Activated naive CD4-positive, alpha-beta T cell treated with anti-CD3 and anti-CD28 coated beads, Interleukin-2, amount 10 ng/mL, durations not matched to agents 7 days and 5 days (primary cell): ENCODE measurements around the gene TSPEAR.
A peak's percentile ranks its signal among the peaks of the same experiment; 100 is the strongest.

Experiments used
- CTCF ChIA-PET: fragments of 350-600 bp; sonication (Branson Sonifier 250); formaldehyde crosslinking; loops from one replicate; lab custom pipeline; 2021; ENCODE audit warnings: antibody characterized with exemption; lab: Charles Lee
- DNase-seq: peaks from one replicate; pipeline ENCODE4 v3.0.0-alpha.2; 2020
- H3K27ac Mint-ChIP-seq: one replicate; pipeline ENCODE4 v1.8.0; 2021; ENCODE audit warnings: mild to moderate bottlenecking, moderate library complexity, mixed read lengths
- H3K27me3 Mint-ChIP-seq: one replicate; pipeline ENCODE4 v1.8.0; 2021; ENCODE audit warnings: mild to moderate bottlenecking, mixed read lengths
- H3K36me3 Mint-ChIP-seq: one replicate; pipeline ENCODE4 v1.8.0; 2021; ENCODE audit warnings: mixed read lengths
- H3K4me1 Mint-ChIP-seq: one replicate; pipeline ENCODE4 v1.8.0; 2021; ENCODE audit warnings: mixed read lengths
- H3K4me3 Mint-ChIP-seq: one replicate; pipeline ENCODE4 v1.8.0; 2021; ENCODE audit warnings: mild to moderate bottlenecking, moderate library complexity, mixed read lengths
- H3K9me3 Mint-ChIP-seq: one replicate; pipeline ENCODE4 v1.8.0; 2021; ENCODE audit warnings: mixed read lengths

The TSPEAR gene

GRCh38 chr21:44708213-44708865 lies 3.0 kb downstream of the TSPEAR start:
- Mint-ChIP-seq H3K9me3 (peaks cover 12% of the 10 kb centered on the region), H3K36me3 (peaks cover 16% of the 10 kb centered on the region)
- CTCF ChIA-PET = interaction anchor here (0.9 to 1.1 kb wide), 2 partner anchors 11 to 85 kb away, joined by 3 to 6 read pairs; no protein-coding TSS in a partner anchor

GRCh38 chr21:44706706-44707581 lies 4.4 kb downstream of the TSPEAR start:
- CTCF ChIA-PET = no interaction called here
- Mint-ChIP-seq H3K36me3 (peaks cover 16% of the 10 kb centered on the region), H3K27me3 (peaks cover 100% of the 10 kb centered on the region), H3K9me3 (peaks cover 12% of the 10 kb centered on the region), H3K4me3 (no peak overlapping the region), H3K4me1 (peaks cover 15% of the 10 kb centered on the region), H3K27ac (no peak overlapping the region)
- peak; percentile 16 for DNase-seq

More at GRCh38 chr21:44708213-44708865, 3.0 kb downstream of the TSPEAR start:
- no peak overlapping the region for H3K27ac Mint-ChIP-seq
- H3K4me1 Mint-ChIP-seq = peaks cover 15% of the 10 kb centered on the region
- H3K27me3 Mint-ChIP-seq = peaks cover 100% of the 10 kb centered on the region
- no peak overlapping the region for H3K4me3 Mint-ChIP-seq
- peak; percentile 19 for DNase-seq

GRCh38 chr21:44706026-44706705 lies 5.2 kb downstream of the TSPEAR start:
- peaks cover 12% of the 10 kb centered on the region for H3K9me3 Mint-ChIP-seq
- peaks cover 100% of the 10 kb centered on the region for H3K27me3 Mint-ChIP-seq
- peak; percentile 17 for DNase-seq
- H3K36me3 Mint-ChIP-seq = peaks cover 16% of the 10 kb centered on the region
- CTCF ChIA-PET = no interaction called here
- peak overlapping the region; percentile 28 for H3K27ac Mint-ChIP-seq
- H3K4me1 Mint-ChIP-seq = peaks cover 12% of the 10 kb centered on the region
- no peak overlapping the region for H3K4me3 Mint-ChIP-seq

- H3K4me1 Mint-ChIP-seq = peaks cover 5% of the 10 kb centered on the region
- H3K4me3 Mint-ChIP-seq = no peak overlapping the region
- no peak for DNase-seq
- peaks cover 16% of the 10 kb centered on the region for H3K36me3 Mint-ChIP-seq
- no peak overlapping the region for H3K27ac Mint-ChIP-seq
- CTCF ChIA-PET = no interaction called here
- H3K27me3 Mint-ChIP-seq = peaks cover 100% of the 10 kb centered on the region
- peaks cover 12% of the 10 kb centered on the region for H3K9me3 Mint-ChIP-seq
Observed at GRCh38 chr21:44704636-44705001, 6.8 kb downstream of the TSPEAR start.

- H3K36me3 Mint-ChIP-seq = peaks cover 15% of the 10 kb centered on the region
- CTCF ChIA-PET = no interaction called here
- DNase-seq = no peak
- H3K27me3 Mint-ChIP-seq = peaks cover 100% of the 10 kb centered on the region
- no peak overlapping the region for H3K4me3 Mint-ChIP-seq
- H3K4me1 Mint-ChIP-seq = peaks cover 2% of the 10 kb centered on the region
- no peak overlapping the region for H3K27ac Mint-ChIP-seq
- peaks cover 12% of the 10 kb centered on the region for H3K9me3 Mint-ChIP-seq
Observed at GRCh38 chr21:44703731-44704635, 7.4 kb downstream of the TSPEAR start.

- peaks cover 12% of the 10 kb centered on the region for H3K9me3 Mint-ChIP-seq
- DNase-seq = no peak
- peaks cover 100% of the 10 kb centered on the region for H3K27me3 Mint-ChIP-seq
- no peaks in the 10 kb centered on the region for H3K4me1 Mint-ChIP-seq
- no peak overlapping the region for H3K4me3 Mint-ChIP-seq
- no peak overlapping the region for H3K27ac Mint-ChIP-seq
- H3K36me3 Mint-ChIP-seq = peaks cover 15% of the 10 kb centered on the region
- CTCF ChIA-PET = no interaction called here
Observed at GRCh38 chr21:44702973-44703730, 8.2 kb downstream of the TSPEAR start.

- Mint-ChIP-seq H3K4me1 (no peaks in the 10 kb centered on the region), H3K36me3 (peaks cover 15% of the 10 kb centered on the region), H3K27ac (no peak overlapping the region), H3K9me3 (peaks cover 12% of the 10 kb centered on the region), H3K4me3 (no peak overlapping the region), H3K27me3 (peaks cover 100% of the 10 kb centered on the region)
- CTCF ChIA-PET = interaction anchor here (0.6 kb wide), 1 partner anchor 92 kb away, joined by 3 read pairs; no protein-coding TSS in a partner anchor
- DNase-seq = no peak
Observed at GRCh38 chr21:44702111-44702972, 9.0 kb downstream of the TSPEAR start.

- Mint-ChIP-seq H3K4me3 (no peak overlapping the region), H3K4me1 (no peaks in the 10 kb centered on the region), H3K9me3 (peaks cover 12% of the 10 kb centered on the region), H3K36me3 (peaks cover 15% of the 10 kb centered on the region), H3K27me3 (peaks cover 100% of the 10 kb centered on the region), H3K27ac (no peak overlapping the region)
- CTCF ChIA-PET = interaction anchor here (0.6 kb wide), 1 partner anchor 92 kb away, joined by 3 read pairs; no protein-coding TSS in a partner anchor
- DNase-seq = no peak
Observed at GRCh38 chr21:44701541-44701940, 9.8 kb downstream of the TSPEAR start.

- H3K36me3 Mint-ChIP-seq = peaks cover 10% of the 10 kb centered on the region
- no peak overlapping the region for H3K4me3 Mint-ChIP-seq
- H3K27ac Mint-ChIP-seq = no peak overlapping the region
- H3K9me3 Mint-ChIP-seq = peaks cover 8% of the 10 kb centered on the region
- CTCF ChIA-PET = no interaction called here
- DNase-seq = no peak
- H3K4me1 Mint-ChIP-seq = no peaks in the 10 kb centered on the region
- H3K27me3 Mint-ChIP-seq = peaks cover 99% of the 10 kb centered on the region
Observed at GRCh38 chr21:44701023-44701400, 10.4 kb downstream of the TSPEAR start.

GRCh38 chr21:44700101-44701022 lies 11.0 kb downstream of the TSPEAR start:
- H3K4me1 Mint-ChIP-seq = no peaks in the 10 kb centered on the region
- DNase-seq = no peak
- peaks cover 3% of the 10 kb centered on the region for H3K9me3 Mint-ChIP-seq
- CTCF ChIA-PET = interaction anchor here (1.7 kb wide), 1 partner anchor 190 kb away, joined by 4 read pairs; no protein-coding TSS in a partner anchor
- H3K4me3 Mint-ChIP-seq = no peak overlapping the region
- no peak overlapping the region for H3K27ac Mint-ChIP-seq
- H3K36me3 Mint-ChIP-seq = peaks cover 6% of the 10 kb centered on the region
- peaks cover 99% of the 10 kb centered on the region for H3K27me3 Mint-ChIP-seq

- DNase-seq = no peak
- H3K27me3 Mint-ChIP-seq = peaks cover 99% of the 10 kb centered on the region
- peaks cover 3% of the 10 kb centered on the region for H3K36me3 Mint-ChIP-seq
- H3K4me1 Mint-ChIP-seq = no peaks in the 10 kb centered on the region
- CTCF ChIA-PET = interaction anchor here (0.6 to 1.7 kb wide), 3 partner anchors 9 to 189 kb away, joined by 3 to 4 read pairs (median 3); no protein-coding TSS in a partner anchor
- H3K4me3 Mint-ChIP-seq = no peak overlapping the region
- no peaks in the 10 kb centered on the region for H3K9me3 Mint-ChIP-seq
- no peak overlapping the region for H3K27ac Mint-ChIP-seq
Observed at GRCh38 chr21:44699502-44700001, 11.8 kb downstream of the TSPEAR start.
